ENCODE data around the gene ERAS. TPM values are rescaled to one million over a fixed set of nuclear protein-coding genes. Genes with fewer than 3 reads are reported as not detected.

Gene ERAS
- total RNA-seq, 1 donor, result not detected

DNA sequence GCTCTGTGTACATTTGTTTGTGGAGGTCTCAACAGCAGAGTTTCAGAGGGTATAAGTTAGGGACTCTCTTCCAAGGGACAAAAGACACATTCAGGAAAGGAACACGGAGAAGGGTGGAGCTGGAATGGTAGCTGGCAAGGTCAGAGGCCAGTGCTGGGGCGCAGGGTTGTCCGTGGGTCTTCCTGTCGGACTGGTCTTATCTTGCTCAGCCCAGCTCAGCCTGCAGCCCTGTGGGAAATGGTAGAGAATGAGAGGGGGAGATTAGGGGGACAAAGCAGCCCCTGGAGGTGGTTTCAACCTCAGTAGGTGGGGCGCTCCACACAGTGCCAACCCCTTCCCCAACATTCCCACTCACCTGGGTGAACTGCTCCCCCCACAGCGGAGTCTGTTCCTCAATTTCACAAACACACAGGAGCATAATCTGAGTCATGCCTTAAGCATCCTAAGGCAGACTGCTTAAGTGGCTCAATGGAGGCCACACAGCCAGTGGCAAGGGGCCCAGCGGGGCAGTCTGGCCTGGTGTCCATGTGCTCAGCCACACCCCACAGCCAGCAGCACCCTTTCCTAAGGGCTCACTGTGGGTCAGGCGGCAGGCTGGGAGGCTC lies 31.3 kb upstream of the ERAS start:
- DNase-seq (ENCODE audit: low read depth), result peak; percentile 69
- TF ChIP-seq, protein P1, sequence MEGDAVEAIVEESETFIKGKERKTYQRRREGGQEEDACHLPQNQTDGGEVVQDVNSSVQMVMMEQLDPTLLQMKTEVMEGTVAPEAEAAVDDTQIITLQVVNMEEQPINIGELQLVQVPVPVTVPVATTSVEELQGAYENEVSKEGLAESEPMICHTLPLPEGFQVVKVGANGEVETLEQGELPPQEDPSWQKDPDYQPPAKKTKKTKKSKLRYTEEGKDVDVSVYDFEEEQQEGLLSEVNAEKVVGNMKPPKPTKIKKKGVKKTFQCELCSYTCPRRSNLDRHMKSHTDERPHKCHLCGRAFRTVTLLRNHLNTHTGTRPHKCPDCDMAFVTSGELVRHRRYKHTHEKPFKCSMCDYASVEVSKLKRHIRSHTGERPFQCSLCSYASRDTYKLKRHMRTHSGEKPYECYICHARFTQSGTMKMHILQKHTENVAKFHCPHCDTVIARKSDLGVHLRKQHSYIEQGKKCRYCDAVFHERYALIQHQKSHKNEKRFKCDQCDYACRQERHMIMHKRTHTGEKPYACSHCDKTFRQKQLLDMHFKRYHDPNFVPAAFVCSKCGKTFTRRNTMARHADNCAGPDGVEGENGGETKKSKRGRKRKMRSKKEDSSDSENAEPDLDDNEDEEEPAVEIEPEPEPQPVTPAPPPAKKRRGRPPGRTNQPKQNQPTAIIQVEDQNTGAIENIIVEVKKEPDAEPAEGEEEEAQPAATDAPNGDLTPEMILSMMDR (IDR thresholded peaks at IDR 0.05; ENCODE audit: insufficient read depth, low read depth, low read length), result no peak
- H3K4me3 ChIP-seq (ENCODE audit: low read depth, low read length), result no peak overlapping the region

DNA sequence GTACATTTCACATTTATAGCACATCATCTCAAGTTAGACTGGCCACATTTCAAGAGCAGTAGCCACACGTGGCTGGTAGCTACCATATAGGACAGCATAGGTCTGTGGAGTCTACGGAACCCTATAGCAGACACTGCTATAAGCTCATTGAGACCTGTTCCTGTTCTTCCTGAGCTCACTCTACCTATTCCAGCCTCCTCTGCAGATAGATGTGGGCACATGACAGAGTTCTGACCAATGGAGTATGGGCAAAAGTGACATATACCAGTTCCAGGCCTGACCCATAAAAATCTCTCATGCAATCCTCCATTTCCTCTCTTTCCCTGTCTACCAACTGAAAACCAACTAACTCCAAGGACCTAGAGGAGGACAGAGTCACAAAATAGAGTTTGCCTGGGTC lies 28.0 kb upstream of the ERAS start:
- TF ChIP-seq, protein P1 (IDR thresholded peaks at IDR 0.05; ENCODE audit: insufficient read depth, low read depth, low read length), result no peak
- H3K4me3 ChIP-seq (ENCODE audit: low read depth, low read length), result no peak overlapping the region
- no peak for DNase-seq (ENCODE audit: low read depth)

DNA sequence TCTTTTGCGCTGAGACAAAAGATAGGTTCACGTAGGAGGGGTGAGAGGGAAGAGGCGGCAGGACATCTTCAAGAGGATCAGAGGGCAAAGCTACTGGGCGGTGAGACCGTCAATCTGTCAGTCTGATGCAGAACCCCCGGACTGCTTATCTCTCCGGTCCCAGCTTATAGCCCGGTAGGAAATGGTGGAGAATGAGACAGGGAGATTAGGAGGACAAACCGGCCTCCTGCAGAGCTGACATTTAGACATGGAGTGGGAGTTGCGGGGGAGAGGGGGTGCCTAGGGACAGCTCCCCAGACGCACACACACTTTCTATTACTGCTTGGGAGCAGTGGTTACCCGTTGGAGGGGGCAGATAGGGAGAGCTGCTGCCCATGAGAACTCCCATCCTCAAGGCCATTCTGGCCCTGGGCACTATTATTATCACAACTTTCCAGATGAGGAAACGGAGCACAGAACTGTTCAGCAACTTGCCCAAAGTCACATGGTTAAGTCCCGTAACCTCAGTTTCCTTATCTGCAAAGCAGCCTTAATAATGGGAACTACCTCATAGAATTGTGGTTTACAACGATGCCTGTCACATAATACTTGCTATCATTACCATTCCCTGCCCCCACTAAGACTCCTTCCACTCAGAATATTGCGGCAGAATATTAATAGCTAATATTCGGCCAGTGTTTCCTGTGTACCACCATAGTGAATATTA lies 25.6 kb upstream of the ERAS start:
- TF ChIP-seq, protein P1 (IDR thresholded peaks at IDR 0.05; ENCODE audit: insufficient read depth, low read depth, low read length), result no peak
- no peak for DNase-seq (ENCODE audit: low read depth)
- H3K4me3 ChIP-seq (ENCODE audit: low read depth, low read length), result peak overlapping the region; percentile 74

DNA sequence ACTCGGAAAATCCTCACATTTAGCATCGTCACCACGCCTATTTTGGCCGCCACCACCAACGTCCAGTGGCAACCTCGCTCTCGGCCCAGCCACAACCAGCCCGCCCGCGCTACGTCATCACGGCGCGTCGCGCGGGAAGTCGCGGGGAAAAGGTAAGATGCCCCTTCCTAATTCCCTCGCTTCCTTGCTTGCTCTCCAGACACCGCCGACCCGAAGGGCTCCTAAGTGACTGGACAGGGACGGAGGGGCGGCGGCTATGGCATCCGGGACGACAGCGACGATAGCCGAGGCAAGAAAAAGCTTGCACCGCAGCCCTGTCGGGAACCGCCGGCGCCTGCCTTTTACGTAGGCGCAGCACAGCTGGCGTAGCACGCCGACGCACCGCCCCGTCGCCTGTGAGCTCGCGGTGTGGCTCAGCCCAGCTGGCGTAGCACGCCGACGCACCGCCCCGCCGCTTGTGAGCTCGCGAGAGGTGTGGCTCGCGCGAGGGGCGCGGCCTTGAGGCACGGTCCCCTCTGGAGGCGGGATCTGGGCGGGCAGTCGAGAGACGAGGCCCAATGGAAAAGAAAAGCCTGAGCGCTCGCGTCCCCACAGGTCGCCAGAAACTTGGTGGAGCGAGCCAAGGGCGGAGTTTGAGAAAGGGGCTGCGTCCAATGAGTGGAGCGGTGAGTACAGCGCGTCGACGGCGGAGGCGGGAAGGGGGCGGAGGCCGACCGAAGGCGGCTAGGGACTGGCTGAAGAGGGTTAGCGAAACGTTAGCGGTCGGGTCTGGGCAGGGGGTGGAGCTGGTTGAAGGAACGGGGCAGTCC lies 24.8 kb upstream of the ERAS start, which contains the start of gene HDAC6:
HDAC6 (plus strand) TSS at position 788 of the 809 bp plus-strand sequence. CDS start 626 bp downstream, outside the sequence.
- peak within 1 kb of the TSS; percentile 76 for H3K4me3 ChIP-seq (ENCODE audit: low read depth, low read length)
- DNase-seq (ENCODE audit: low read depth), result peak; percentile 99
- TF ChIP-seq, protein P1 (IDR thresholded peaks at IDR 0.05; ENCODE audit: insufficient read depth, low read depth, low read length), result no peak

DNA sequence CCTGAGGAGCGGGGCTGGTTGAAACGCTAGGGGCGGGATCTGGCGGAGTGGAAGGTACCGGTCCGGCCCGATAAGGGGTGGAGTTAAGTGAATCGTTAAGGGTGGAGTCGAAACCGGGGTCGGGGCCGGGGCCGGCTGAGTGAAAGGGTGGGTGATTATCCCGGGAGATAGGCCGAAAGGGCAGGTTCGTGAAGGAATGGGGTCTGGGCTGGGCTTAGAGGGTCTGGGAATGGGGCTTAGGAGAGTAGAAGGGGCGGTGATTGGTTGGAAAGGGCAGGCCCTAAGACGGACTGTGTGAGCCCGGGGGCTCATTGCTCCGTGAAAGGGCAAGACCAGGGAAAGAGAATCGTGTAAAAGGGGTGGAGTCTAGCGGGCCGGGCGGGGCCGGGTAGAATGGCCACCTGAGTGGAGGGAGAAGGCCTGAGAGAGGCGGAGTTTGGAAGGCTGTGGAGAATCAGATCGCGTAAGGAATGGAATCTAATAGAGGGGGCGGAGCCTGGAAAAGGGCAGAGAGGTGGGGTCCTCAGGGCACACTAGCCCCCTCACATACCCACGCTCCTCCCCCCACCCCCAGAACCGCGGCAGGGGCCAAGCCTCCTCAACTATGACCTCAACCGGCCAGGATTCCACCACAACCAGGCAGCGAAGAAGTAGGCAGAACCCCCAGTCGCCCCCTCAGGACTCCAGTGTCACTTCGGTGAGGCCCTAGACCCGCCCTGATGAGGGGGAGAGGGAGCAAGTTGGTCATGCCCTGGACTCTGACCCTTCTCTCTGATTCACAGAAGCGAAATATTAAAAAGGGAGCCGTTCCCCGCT lies 24.0 kb upstream of the ERAS start:
- peak overlapping the region; percentile 76 for H3K4me3 ChIP-seq (ENCODE audit: low read depth, low read length)
- DNase-seq (ENCODE audit: low read depth), result peak; percentile 82
- TF ChIP-seq, protein P1 (IDR thresholded peaks at IDR 0.05; ENCODE audit: insufficient read depth, low read depth, low read length), result no peak

DNA sequence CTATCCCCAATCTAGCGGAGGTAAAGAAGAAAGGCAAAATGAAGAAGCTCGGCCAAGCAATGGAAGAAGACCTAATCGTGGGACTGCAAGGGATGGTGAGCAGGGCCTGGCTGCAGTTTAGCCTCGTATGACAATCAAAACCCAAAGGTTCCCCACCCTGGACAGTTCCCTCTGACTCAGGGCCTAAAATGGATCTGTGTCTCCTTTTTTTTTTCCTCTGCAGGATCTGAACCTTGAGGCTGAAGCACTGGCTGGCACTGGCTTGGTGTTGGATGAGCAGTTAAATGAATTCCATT lies 23.5 kb upstream of the ERAS start:
- H3K4me3 ChIP-seq (ENCODE audit: low read depth, low read length), result peak overlapping the region; percentile 76
- no peak for DNase-seq (ENCODE audit: low read depth)
- TF ChIP-seq, protein P1 (IDR thresholded peaks at IDR 0.05; ENCODE audit: insufficient read depth, low read depth, low read length), result no peak

All from fibroblast of villous mesenchyme (primary cell).